Measurements from ENCODE around the gene CPHXL2.
A peak's percentile ranks its signal among the peaks of the same experiment; 100 is the strongest.

Gene CPHXL2

GRCh38 chr16:75628351-75628750 is 48.5 kb downstream of the CPHXL2 start:
- TF ChIP-seq, protein P1, sequence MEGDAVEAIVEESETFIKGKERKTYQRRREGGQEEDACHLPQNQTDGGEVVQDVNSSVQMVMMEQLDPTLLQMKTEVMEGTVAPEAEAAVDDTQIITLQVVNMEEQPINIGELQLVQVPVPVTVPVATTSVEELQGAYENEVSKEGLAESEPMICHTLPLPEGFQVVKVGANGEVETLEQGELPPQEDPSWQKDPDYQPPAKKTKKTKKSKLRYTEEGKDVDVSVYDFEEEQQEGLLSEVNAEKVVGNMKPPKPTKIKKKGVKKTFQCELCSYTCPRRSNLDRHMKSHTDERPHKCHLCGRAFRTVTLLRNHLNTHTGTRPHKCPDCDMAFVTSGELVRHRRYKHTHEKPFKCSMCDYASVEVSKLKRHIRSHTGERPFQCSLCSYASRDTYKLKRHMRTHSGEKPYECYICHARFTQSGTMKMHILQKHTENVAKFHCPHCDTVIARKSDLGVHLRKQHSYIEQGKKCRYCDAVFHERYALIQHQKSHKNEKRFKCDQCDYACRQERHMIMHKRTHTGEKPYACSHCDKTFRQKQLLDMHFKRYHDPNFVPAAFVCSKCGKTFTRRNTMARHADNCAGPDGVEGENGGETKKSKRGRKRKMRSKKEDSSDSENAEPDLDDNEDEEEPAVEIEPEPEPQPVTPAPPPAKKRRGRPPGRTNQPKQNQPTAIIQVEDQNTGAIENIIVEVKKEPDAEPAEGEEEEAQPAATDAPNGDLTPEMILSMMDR (IDR thresholded peaks at IDR 0.05; ENCODE audit: insufficient read depth, low read depth, low read length, missing control alignments) = no peak
- no peak for DNase-seq (ENCODE audit: low read depth)
- H3K4me3 ChIP-seq (ENCODE audit: low read depth, low read length) = no peak overlapping the region

GRCh38 chr16:75627851-75628250 is 49.0 kb downstream of the CPHXL2 start:
- TF ChIP-seq, protein P1 (IDR thresholded peaks at IDR 0.05; ENCODE audit: insufficient read depth, low read depth, low read length, missing control alignments) = no peak
- no peak overlapping the region for H3K4me3 ChIP-seq (ENCODE audit: low read depth, low read length)
- DNase-seq (ENCODE audit: low read depth) = no peak

GRCh38 chr16:75626806-75627205 is 50.0 kb downstream of the CPHXL2 start:
- no peak for DNase-seq (ENCODE audit: low read depth)
- TF ChIP-seq, protein P1 (IDR thresholded peaks at IDR 0.05; ENCODE audit: insufficient read depth, low read depth, low read length, missing control alignments) = no peak
- no peak overlapping the region for H3K4me3 ChIP-seq (ENCODE audit: low read depth, low read length)

DNA sequence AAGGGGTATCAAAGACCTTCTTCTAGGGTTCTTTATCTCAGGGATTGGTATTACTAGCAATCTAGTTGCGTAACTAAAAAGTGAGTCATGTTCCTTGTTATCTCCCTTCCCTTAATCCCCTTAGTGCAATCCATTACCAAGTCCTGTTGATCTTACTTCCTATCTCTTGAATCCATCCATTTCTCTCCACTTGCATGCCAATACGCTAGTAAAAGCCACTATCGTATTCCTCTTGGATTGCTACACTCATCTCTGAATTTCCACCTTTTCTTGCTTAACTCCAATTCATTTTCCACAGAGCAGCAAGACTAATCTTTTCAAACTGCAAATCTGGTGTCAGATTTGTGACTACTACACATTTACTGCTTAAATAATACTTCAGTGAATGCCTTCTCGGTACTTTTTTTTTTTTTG is 51.9 kb downstream of the CPHXL2 start:
- TF ChIP-seq, protein P1 (IDR thresholded peaks at IDR 0.05; ENCODE audit: insufficient read depth, low read depth, low read length, missing control alignments) = no peak
- no peak for DNase-seq (ENCODE audit: low read depth)

DNA sequence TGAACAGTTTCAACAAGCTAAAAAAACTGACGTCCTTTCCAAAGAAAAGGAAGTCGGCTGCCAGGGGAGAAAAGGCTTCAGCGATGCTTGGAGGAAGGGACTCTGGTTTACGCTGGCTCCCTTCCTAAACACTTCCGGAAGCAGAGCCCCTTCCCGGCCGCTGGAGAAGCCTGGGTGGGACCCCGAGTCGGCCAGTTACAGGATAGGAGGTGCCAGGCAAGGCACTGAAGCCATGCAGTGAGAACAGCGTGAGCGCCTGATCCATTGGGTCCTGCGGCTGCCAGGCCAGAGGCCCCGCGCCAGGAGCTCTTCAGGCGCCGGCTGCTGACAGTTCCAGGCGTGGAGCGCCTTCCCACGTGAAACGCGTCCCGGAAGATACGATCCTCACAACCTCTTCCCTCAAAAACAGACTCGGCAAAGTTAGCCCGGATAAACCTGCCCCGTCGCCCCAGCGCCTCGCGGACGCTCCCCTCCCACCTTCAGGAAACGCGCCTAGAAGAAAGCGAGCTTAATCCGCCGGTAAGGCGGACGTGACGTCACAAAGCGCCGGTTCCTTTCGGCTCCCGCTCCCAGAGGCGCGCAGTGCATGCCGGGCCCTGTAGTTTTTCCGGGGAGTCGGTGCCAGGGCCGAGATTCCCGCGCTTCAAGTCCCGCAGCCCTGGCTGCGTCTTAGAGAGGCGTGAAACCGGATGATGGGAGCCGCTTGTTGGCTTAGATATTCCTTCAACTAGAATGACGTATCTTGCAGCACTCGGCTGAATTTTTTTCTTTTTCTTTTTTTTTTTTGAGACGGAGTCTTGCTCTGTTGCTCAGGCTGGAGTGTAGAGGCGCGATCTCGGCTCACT is 53.8 kb downstream of the CPHXL2 start, which contains the start of gene ADAT1:
Gene ADAT1, minus strand, starts transcription at position 521 of the 845 bp plus-strand sequence. CDS start 2,482 bp downstream, outside the sequence.
- H3K4me3 ChIP-seq (ENCODE audit: low read depth, low read length) = peak within 1 kb of the TSS; percentile 79
- TF ChIP-seq, protein P1 (IDR thresholded peaks at IDR 0.05; ENCODE audit: insufficient read depth, low read depth, low read length, missing control alignments) = no peak

More for the DNA sequence above, 51.9 kb downstream of the CPHXL2 start:
- H3K4me3 ChIP-seq (ENCODE audit: low read depth, low read length) = no peak overlapping the region

GRCh38 chr16:75621170-75621477 is 55.7 kb downstream of the CPHXL2 start:
- DNase-seq (ENCODE audit: low read depth) = peak; percentile 61
- H3K4me3 ChIP-seq (ENCODE audit: low read depth, low read length) = peak overlapping the region; percentile 79
- TF ChIP-seq, protein P1 (IDR thresholded peaks at IDR 0.05; ENCODE audit: insufficient read depth, low read depth, low read length, missing control alignments) = peak; percentile 57

More for the DNA sequence above, 53.8 kb downstream of the CPHXL2 start, which contains the start of gene ADAT1:
- DNase-seq (ENCODE audit: low read depth) = peak; percentile 98

Data from GM12865 (cell line).